GM12878 (cell line): Measurements from ENCODE around the gene HMGCL. TPM values are rescaled to one million over a fixed set of nuclear protein-coding genes. Genes with fewer than 3 reads are reported as not detected.

Experiments
- BACH1 ChIP-seq: fragments of 450-650 bp; IDR thresholded peaks from 2 replicates; pipeline ENCODE4 v1.6.1; 2017; ENCODE audit warnings: mild to moderate bottlenecking, borderline replicate concordance
- BCLAF1 ChIP-seq: fragments of 450-650 bp; IDR thresholded peaks from 2 replicates; pipeline ENCODE4 v1.6.1; 2017; ENCODE audit warnings: antibody characterized with exemption, mild to moderate bottlenecking, moderate library complexity
- BRCA1 ChIP-seq: IDR thresholded peaks from 2 replicates; pipeline ENCODE4 v1.6.1; 2011; ENCODE audit warnings: low read depth, low read length, improper control_type of control experiment
- CHD1 ChIP-seq: IDR thresholded peaks from 2 replicates; pipeline ENCODE4 v1.6.1; 2012; ENCODE audit warnings: low read depth, low read length, improper control_type of control experiment
- FOXM1 ChIP-seq: IDR thresholded peaks from 2 replicates; pipeline ENCODE4 v1.6.1; 2012; ENCODE audit warnings: low read depth, mild to moderate bottlenecking, inconsistent platforms, low read length, moderate library complexity
- KAT2A ChIP-seq: conservative IDR thresholded peaks from 2 replicates; pipeline ENCODE4 v1.6.1; 2011; ENCODE audit warnings: low read depth, low read length; ENCODE audit not compliant: control insufficient read depth
- NFIC ChIP-seq: IDR thresholded peaks from 2 replicates; pipeline ENCODE4 v1.6.1; 2012; ENCODE audit warnings: low read depth, mild to moderate bottlenecking, inconsistent platforms, low read length, moderate library complexity
- RCOR1 ChIP-seq: conservative IDR thresholded peaks from 2 replicates; pipeline ENCODE4 v1.6.1; 2012; ENCODE audit warnings: low read depth, low read length, improper control_type of control experiment
- SMC3 ChIP-seq: IDR thresholded peaks from 2 replicates; pipeline ENCODE4 v1.6.1; 2011; ENCODE audit warnings: low read length, improper control_type of control experiment, borderline replicate concordance
- STAT3 ChIP-seq: IDR thresholded peaks from 2 replicates; pipeline ENCODE4 v1.6.1; 2011; ENCODE audit warnings: low read depth, low read length, improper control_type of control experiment
- ZNF384 ChIP-seq: IDR thresholded peaks from 2 replicates; pipeline ENCODE4 v1.6.1; 2012; ENCODE audit warnings: low read depth, mild to moderate bottlenecking, low read length, improper control_type of control experiment, borderline replicate concordance
- polyA plus RNA-seq, 11 experiments: library from polyadenylated mRNA; depleted of rRNA in 4 of 11; unstranded in 6 of 11; stranded (reverse) in 5 of 11; fragments of >200 nt; fragmentation: Nextera tagmentation in 4 of 11; fragmentation: Illumina TruSeq in 1 of 11; extraction: Ambion mirVana in 4 of 11; extraction: Trizol in 1 of 11; gene quantifications; 1 replicate in 1 of 11; 2 replicates in 10 of 11; pipeline versions ENCODE4 v1.2.1 to v1.2.3, GENCODE V29; 2011 to 2016; ENCODE audit warnings: inconsistent platforms in 2 of 11, missing spikeins in 2 of 11, low read depth in 1 of 11
- total RNA-seq, 4 experiments: library from RNA; depleted of rRNA in 3 of 4; stranded (reverse); fragments of >200 nt in 3 of 4; fragmentation: Illumina TruSeq in 1 of 4; extraction: Trizol in 1 of 4; gene quantifications; 2 replicates each; pipeline versions ENCODE4 v1.2.1 to v1.2.3, GENCODE V29; 2013 to 2021

HMGCL gene
- total and polyA plus RNA-seq, 10 of the 15 experiments (the other 5 are each of a cell fraction or from before 2014, with no cell fraction given), result 29.4 to 127 (median 36.4) TPM

GRCh38 chr1:23800400-23801337 is 24.6 kb downstream of the HMGCL start, which contains the start of gene GALE (continued):
- no peak for TF ChIP-seq RCOR1
- no peak for TF ChIP-seq ZNF384
- TF ChIP-seq STAT3, result 0 out of 2 replicates have a peak, but pooled peaks have one; percentile 51
- no peak for TF ChIP-seq NFIC
- no peak for TF ChIP-seq SMC3
- TF ChIP-seq FOXM1, result no peak
- no peak for TF ChIP-seq BCLAF1
- TF ChIP-seq BACH1, result no peak
- no peak for TF ChIP-seq KAT2A
- no peak for TF ChIP-seq CHD1
- no peak for TF ChIP-seq BRCA1
